ENCODE measurements around the gene PRAME. TPM values are rescaled to one million over a fixed set of nuclear protein-coding genes. Genes with fewer than 3 reads are reported as not detected.

PRAME gene
- total and polyA plus RNA-seq, 2 of the 13 experiments (the other 11 are each of a cell fraction or from before 2014, with no cell fraction given): 0.11 to 0.83 TPM

GRCh38 chr22:22508274-22509176, 50.5 kb downstream of the PRAME start, which contains the start of gene ZNF280B (continued):
- no peak; the same call in 1 of the 2 replicates for TF ChIP-seq KMT2A (CRISPR knock-in tag; IDR thresholded peaks at IDR 0.05)
- no peak for TF ChIP-seq ZNF180 (CRISPR knock-in tag; IDR thresholded peaks at IDR 0.05; ENCODE audit: borderline replicate concordance, low read depth)
- TF ChIP-seq ZBTB40 (IDR thresholded peaks at IDR 0.05): no peak
- no peak for TF ChIP-seq ZBTB40 (CRISPR knock-in tag; IDR thresholded peaks at IDR 0.05)
- TF ChIP-seq ZFP1 (CRISPR knock-in tag; IDR thresholded peaks at IDR 0.05): no peak
- no peak for TF ChIP-seq STAT5B (CRISPR knock-in tag; IDR thresholded peaks at IDR 0.05)
- no peak for TF ChIP-seq GATA4 (IDR thresholded peaks at IDR 0.05; ENCODE audit: borderline replicate concordance, low read depth)
- no peak for TF ChIP-seq SP140L (CRISPR knock-in tag; IDR thresholded peaks at IDR 0.05; ENCODE audit: borderline replicate concordance)
- TF ChIP-seq ZBTB7A (CRISPR knock-in tag; IDR thresholded peaks at IDR 0.05): no peak
- TF ChIP-seq CENPBD1 (CRISPR knock-in tag; IDR thresholded peaks at IDR 0.05; ENCODE audit: borderline replicate concordance, low read depth): no peak
- no peak for TF ChIP-seq DNMT3B (CRISPR knock-in tag; conservative IDR thresholded peaks at IDR 0.05)
- no peak for TF ChIP-seq ZFAT (CRISPR knock-in tag; conservative IDR thresholded peaks at IDR 0.05)
- TF ChIP-seq ELF3 (CRISPR knock-in tag; IDR thresholded peaks at IDR 0.05): peak; percentile 39; the same call in 1 of the 2 replicates
- TF ChIP-seq PHF21A (CRISPR knock-in tag; IDR thresholded peaks at IDR 0.05): peak; percentile 67
- TF ChIP-seq KDM5A (IDR thresholded peaks at IDR 0.05; ENCODE audit: borderline replicate concordance, low read length): no peak
- TF ChIP-seq SMAD3 (CRISPR knock-in tag; IDR thresholded peaks at IDR 0.05): no peak
- no peak for TF ChIP-seq ZNF720 (CRISPR knock-in tag; IDR thresholded peaks at IDR 0.05)
- no peak for TF ChIP-seq ZNF784 (CRISPR knock-in tag; IDR thresholded peaks at IDR 0.05; ENCODE audit: borderline replicate concordance)
- no peak for TF ChIP-seq ATF1 (CRISPR knock-in tag; IDR thresholded peaks at IDR 0.05)
- 0 out of 2 replicates have a peak, but pooled peaks have one; percentile 18 for TF ChIP-seq HOXD1 (CRISPR knock-in tag; IDR thresholded peaks at IDR 0.05)
- peak; percentile 25; the same call in 1 of the 2 replicates for TF ChIP-seq GFI1 (CRISPR knock-in tag; IDR thresholded peaks at IDR 0.05; ENCODE audit: borderline replicate concordance)

Measured in HepG2 (cell line).